KMS-11 (cell line): ENCODE measurements around the gene ZNF324B.

ENCODE experiments used
- H2AFZ ChIP-seq: fragments of 200-600 bp; sonication (generic); 2 replicates; pipeline ENCODE4 v1.6.1; 2016; ENCODE audit warnings: antibody characterized with exemption, mixed run types, low read depth
- H3K27ac ChIP-seq: fragments of 200-600 bp; sonication (generic); 2 replicates; pipeline ENCODE4 v1.6.1; 2016; ENCODE audit warnings: mild to moderate bottlenecking, mixed run types
- H3K27me3 ChIP-seq: fragments of 200-600 bp; sonication (generic); 2 replicates; pipeline ENCODE4 v1.6.1; 2017; ENCODE audit warnings: mild to moderate bottlenecking, low read depth, mixed run types, moderate library complexity; ENCODE audit not compliant: insufficient read depth
- H3K36me3 ChIP-seq: fragments of 200-600 bp; sonication (generic); 2 replicates; pipeline ENCODE4 v1.6.1; 2017; ENCODE audit warnings: mild to moderate bottlenecking, mixed run types; ENCODE audit not compliant: insufficient read depth
- H3K4me1 ChIP-seq: fragments of 200-600 bp; sonication (generic); 2 replicates; pipeline ENCODE4 v1.6.1; 2016; ENCODE audit warnings: mild to moderate bottlenecking, low read depth, mixed run types; ENCODE audit not compliant: poor library complexity, severe bottlenecking
- H3K4me2 ChIP-seq: fragments of 200-600 bp; sonication (generic); 2 replicates; pipeline ENCODE4 v1.7.0; 2016; ENCODE audit warnings: mild to moderate bottlenecking, mixed run types
- H3K4me3 ChIP-seq: fragments of 200-600 bp; sonication (generic); IDR thresholded peaks from 2 replicates; pipeline ENCODE4 v1.6.1; 2017; ENCODE audit warnings: low read depth, low read length, mixed read lengths; ENCODE audit not compliant: insufficient read depth
- H3K79me2 ChIP-seq: fragments of 200-600 bp; sonication (generic); 2 replicates; pipeline ENCODE4 v1.6.1; 2016; ENCODE audit warnings: low read depth, mixed run types; ENCODE audit not compliant: insufficient read depth
- H3K9ac ChIP-seq: fragments of 200-600 bp; sonication (generic); 2 replicates; pipeline ENCODE4 v1.6.1; 2016; ENCODE audit warnings: mild to moderate bottlenecking, mixed run types
- H4K20me1 ChIP-seq: fragments of 200-600 bp; sonication (generic); 2 replicates; pipeline ENCODE4 v1.6.1; 2016; ENCODE audit warnings: mild to moderate bottlenecking, mixed run types; ENCODE audit not compliant: insufficient read depth
- CTCF ChIP-seq: fragments of 200-600 bp; sonication (generic); conservative IDR thresholded peaks from 2 replicates; pipeline ENCODE4 v1.6.1; 2017; ENCODE audit warnings: low read depth, mild to moderate bottlenecking, antibody characterized with exemption, low read length, moderate library complexity, mixed read lengths

ZNF324B gene

GRCh38 chr19:58460039-58460438 is 8.6 kb downstream of the ZNF324B start:
- H3K27me3 ChIP-seq, result no peaks in the 10 kb centered on the region
- TF ChIP-seq CTCF, result no peak
- no peak overlapping the region for H3K27ac ChIP-seq
- no peak overlapping the region for H3K4me3 ChIP-seq
- no peaks in the 10 kb centered on the region for H3K4me1 ChIP-seq
- H4K20me1 ChIP-seq, result no peaks in the 10 kb centered on the region
- H3K9ac ChIP-seq, result no peak overlapping the region
- no peak overlapping the region for H3K4me2 ChIP-seq
- H3K36me3 ChIP-seq, result no peaks in the 10 kb centered on the region
- no peak overlapping the region for H2AFZ ChIP-seq
- no peaks in the 10 kb centered on the region for H3K79me2 ChIP-seq

GRCh38 chr19:58466089-58466759 is 14.8 kb downstream of the ZNF324B start:
- H2AFZ ChIP-seq, result peak overlapping the region; percentile 75
- H4K20me1 ChIP-seq, result no peaks in the 10 kb centered on the region
- peaks cover 13% of the 10 kb centered on the region; the same call in 1 of the 2 replicates for H3K79me2 ChIP-seq
- no peak overlapping the region for H3K27ac ChIP-seq
- H3K36me3 ChIP-seq, result no peaks in the 10 kb centered on the region
- H3K9ac ChIP-seq, result no peak overlapping the region; the same call in 1 of the 2 replicates
- peaks cover 10% of the 10 kb centered on the region; the same call in 1 of the 2 replicates for H3K27me3 ChIP-seq
- TF ChIP-seq CTCF, result no peak
- H3K4me1 ChIP-seq, result peaks cover 6% of the 10 kb centered on the region
- no peak overlapping the region for H3K4me3 ChIP-seq
- peak overlapping the region; percentile 49; the same call in 1 of the 2 replicates for H3K4me2 ChIP-seq

DNA sequence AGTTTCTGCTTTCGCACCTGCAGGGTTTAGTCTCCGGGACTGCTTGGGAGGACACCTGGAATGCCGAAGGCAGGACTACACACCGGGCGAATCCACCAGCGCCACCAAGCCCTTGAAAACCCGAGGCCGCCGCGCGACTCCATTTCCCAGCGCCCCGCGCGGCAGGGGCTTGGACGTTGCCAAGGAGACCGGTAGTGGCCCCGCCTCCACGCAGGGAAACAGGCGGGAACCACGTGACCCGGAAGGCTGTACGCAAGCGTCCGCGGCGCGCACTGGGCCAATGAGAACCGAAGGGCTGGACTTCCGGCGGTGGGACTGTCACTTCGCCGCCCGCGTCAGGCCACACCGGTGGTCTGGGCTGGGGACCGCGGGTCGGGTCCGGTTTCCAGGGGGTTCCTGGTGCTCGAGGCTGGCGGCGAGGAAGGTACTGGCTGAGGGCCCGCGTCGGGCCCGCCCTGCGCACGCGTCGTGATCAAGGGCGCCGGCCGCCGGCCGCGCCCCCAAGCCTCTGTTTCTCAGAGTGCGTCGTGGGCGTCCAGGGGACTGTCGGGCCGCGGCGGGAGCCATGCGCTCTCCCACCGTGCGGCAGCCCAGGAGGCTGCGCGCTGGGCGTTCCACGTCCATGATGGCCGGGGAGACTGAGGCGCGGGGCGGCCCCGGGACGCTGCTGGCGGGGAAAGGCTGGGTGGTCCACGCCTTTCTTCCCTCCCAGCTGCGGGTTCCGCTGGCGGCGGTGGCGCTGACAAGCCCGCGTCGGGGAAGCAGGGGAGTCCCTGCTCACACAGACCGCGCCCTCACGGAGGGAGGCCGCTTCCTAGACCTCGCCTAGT is 15.6 kb downstream of the ZNF324B start, which contains the start of gene ZNF324:
TSS of gene ZNF324 (plus strand) at position 321 of the 830 bp plus-strand sequence. CDS start 2,106 bp downstream, outside the sequence.
- no peaks in the 10 kb centered on the region for H4K20me1 ChIP-seq

More for the DNA sequence above, 15.6 kb downstream of the ZNF324B start, which contains the start of gene ZNF324:
- Histone ChIP-seq H2AFZ (peak within 1 kb of the TSS; percentile 75), H3K27ac (no peak within 1 kb of the TSS), H3K4me3 (no peak within 1 kb of the TSS), H3K9ac (peak within 1 kb of the TSS; percentile 56), H3K27me3 (peaks cover 10% of the 10 kb centered on the region; the same call in 1 of the 2 replicates), H3K36me3 (no peaks in the 10 kb centered on the region; the same call in 1 of the 2 replicates), H3K4me2 (peak within 1 kb of the TSS; percentile 65), H3K79me2 (peaks cover 13% of the 10 kb centered on the region; the same call in 1 of the 2 replicates), H3K4me1 (peaks cover 6% of the 10 kb centered on the region)
- TF ChIP-seq CTCF, result no peak
